WERI-Rb-1 (cell line): Measurements from ENCODE around the gene AK9.
"Not testable (repeated sequence)": the region's sequence is repeated elsewhere in the genome, so short reads cannot be mapped to it uniquely, and the experiment has no call there.

Source experiments
- DNase-seq: peaks from one replicate; pipeline ENCODE4 v3.0.0-alpha.2; 2020
- H3K27ac ChIP-seq: fragments of 250-450 bp; sonication (Bioruptor Pico); 2 replicates; pipeline ENCODE4 v1.5.1; 2020; ENCODE audit warnings: mild to moderate bottlenecking, moderate library complexity
- H3K27me3 ChIP-seq: fragments of 250-450 bp; sonication (Bioruptor Pico); 2 replicates; pipeline ENCODE4 v1.5.1; 2021; ENCODE audit warnings: mild to moderate bottlenecking, low read depth, moderate library complexity; ENCODE audit not compliant: insufficient read depth, severe bottlenecking
- H3K36me3 ChIP-seq: fragments of 250-450 bp; sonication (Bioruptor Pico); 2 replicates; pipeline ENCODE4 v1.5.1; 2020; ENCODE audit warnings: mild to moderate bottlenecking, moderate library complexity
- H3K4me3 ChIP-seq: 2 replicates; pipeline ENCODE4 v1.5.1; 2011; ENCODE audit warnings: low read depth, mild to moderate bottlenecking, control low read depth, low read length
- H3K9me3 ChIP-seq: fragments of 250-450 bp; sonication (Bioruptor Pico); 2 replicates; pipeline ENCODE4 v1.5.1; 2021; ENCODE audit warnings: mild to moderate bottlenecking, moderate library complexity; ENCODE audit not compliant: severe bottlenecking
- CTCF ChIP-seq: IDR thresholded peaks from 2 replicates; pipeline ENCODE4 v1.5.1; 2011; ENCODE audit warnings: low read depth, mild to moderate bottlenecking, control low read depth, inconsistent platforms, low read length

The AK9 gene

GRCh38 chr6:109736273-109737025 lies 45.4 kb upstream of the AK9 start:
- no peaks in the 10 kb centered on the region; the same call in 1 of the 2 replicates for H3K36me3 ChIP-seq
- H3K4me3 ChIP-seq = no peak overlapping the region
- no peaks in the 10 kb centered on the region for H3K9me3 ChIP-seq
- TF ChIP-seq CTCF = no peak
- no peaks in the 10 kb centered on the region for H3K27me3 ChIP-seq
- no peak overlapping the region for H3K27ac ChIP-seq
- DNase-seq = no peak

- H3K9me3 ChIP-seq, H3K27me3 ChIP-seq, H3K36me3 ChIP-seq, DNase-seq, H3K4me3 ChIP-seq, H3K27ac ChIP-seq: not testable (repeated sequence)
Observed at GRCh38 chr6:109725250-109725649, 34.2 kb upstream of the AK9 start.

- H3K27ac ChIP-seq = no peak overlapping the region
- no peaks in the 10 kb centered on the region for H3K36me3 ChIP-seq
- H3K4me3 ChIP-seq = no peak overlapping the region
- DNase-seq = no peak
- no peaks in the 10 kb centered on the region for H3K27me3 ChIP-seq
- TF ChIP-seq CTCF = no peak
- H3K9me3 ChIP-seq = no peaks in the 10 kb centered on the region
Observed at GRCh38 chr6:109722564-109723254, 31.7 kb upstream of the AK9 start.

- no peaks in the 10 kb centered on the region for H3K36me3 ChIP-seq
- no peak overlapping the region for H3K27ac ChIP-seq
- no peaks in the 10 kb centered on the region for H3K9me3 ChIP-seq
- no peaks in the 10 kb centered on the region for H3K27me3 ChIP-seq
- H3K4me3 ChIP-seq = no peak overlapping the region
- TF ChIP-seq CTCF = no peak
- DNase-seq = no peak
Observed at GRCh38 chr6:109722011-109722410, 31.0 kb upstream of the AK9 start.

- no peak for TF ChIP-seq CTCF
- Histone ChIP-seq H3K27me3 (no peaks in the 10 kb centered on the region), H3K27ac (no peak overlapping the region), H3K4me3 (no peak overlapping the region), H3K36me3 (no peaks in the 10 kb centered on the region), H3K9me3 (no peaks in the 10 kb centered on the region)
- DNase-seq = no peak
Observed at GRCh38 chr6:109720311-109720710, 29.3 kb upstream of the AK9 start.

- no peaks in the 10 kb centered on the region for H3K27me3 ChIP-seq
- H3K27ac ChIP-seq = no peak overlapping the region
- H3K4me3 ChIP-seq = no peak overlapping the region
- no peaks in the 10 kb centered on the region for H3K36me3 ChIP-seq
- no peaks in the 10 kb centered on the region for H3K9me3 ChIP-seq
- no peak for DNase-seq
- TF ChIP-seq CTCF = no peak
Observed at GRCh38 chr6:109718991-109719390, 28.0 kb upstream of the AK9 start.
